ENCODE data around the gene FCER2.
A peak's percentile ranks its signal among the peaks of the same experiment; 100 is the strongest.

Gene FCER2

DNA sequence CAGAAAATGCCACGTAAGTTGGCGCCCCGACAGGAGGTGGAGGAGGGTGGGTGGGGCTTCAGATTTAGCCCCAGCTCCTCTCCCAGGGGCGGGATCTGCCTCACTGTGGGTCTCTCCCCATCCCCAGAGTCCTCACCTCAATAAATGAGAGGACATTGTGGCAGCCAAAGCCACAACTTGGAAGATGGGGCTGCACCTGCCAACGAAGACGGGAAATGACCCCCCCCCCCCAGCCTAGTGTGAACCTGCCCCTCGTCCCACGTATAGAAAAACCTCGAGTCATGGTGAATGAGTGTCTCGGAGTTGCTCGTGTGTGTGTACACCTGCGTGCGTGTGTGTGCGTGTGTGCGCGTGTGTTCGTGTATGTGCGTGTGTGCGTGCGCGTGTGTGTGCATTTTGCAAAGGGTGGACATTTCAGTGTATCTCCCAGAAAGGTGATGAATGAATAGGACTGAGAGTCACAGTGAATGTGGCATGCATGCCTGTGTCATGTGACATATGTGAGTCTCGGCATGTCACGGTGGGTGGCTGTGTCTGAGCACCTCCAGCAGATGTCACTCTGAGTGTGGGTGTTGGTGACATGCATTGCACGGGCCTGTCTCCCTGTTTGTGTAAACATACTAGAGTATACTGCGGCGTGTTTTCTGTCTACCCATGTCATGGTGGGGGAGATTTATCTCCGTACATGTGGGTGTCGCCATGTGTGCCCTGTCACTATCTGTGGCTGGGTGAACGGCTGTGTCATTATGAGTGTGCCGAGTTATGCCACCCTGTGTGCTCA, 22.8 kb downstream of the FCER2 start:
- TF ChIP-seq, protein P1, sequence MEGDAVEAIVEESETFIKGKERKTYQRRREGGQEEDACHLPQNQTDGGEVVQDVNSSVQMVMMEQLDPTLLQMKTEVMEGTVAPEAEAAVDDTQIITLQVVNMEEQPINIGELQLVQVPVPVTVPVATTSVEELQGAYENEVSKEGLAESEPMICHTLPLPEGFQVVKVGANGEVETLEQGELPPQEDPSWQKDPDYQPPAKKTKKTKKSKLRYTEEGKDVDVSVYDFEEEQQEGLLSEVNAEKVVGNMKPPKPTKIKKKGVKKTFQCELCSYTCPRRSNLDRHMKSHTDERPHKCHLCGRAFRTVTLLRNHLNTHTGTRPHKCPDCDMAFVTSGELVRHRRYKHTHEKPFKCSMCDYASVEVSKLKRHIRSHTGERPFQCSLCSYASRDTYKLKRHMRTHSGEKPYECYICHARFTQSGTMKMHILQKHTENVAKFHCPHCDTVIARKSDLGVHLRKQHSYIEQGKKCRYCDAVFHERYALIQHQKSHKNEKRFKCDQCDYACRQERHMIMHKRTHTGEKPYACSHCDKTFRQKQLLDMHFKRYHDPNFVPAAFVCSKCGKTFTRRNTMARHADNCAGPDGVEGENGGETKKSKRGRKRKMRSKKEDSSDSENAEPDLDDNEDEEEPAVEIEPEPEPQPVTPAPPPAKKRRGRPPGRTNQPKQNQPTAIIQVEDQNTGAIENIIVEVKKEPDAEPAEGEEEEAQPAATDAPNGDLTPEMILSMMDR (IDR thresholded peaks at IDR 0.05; ENCODE audit: low read depth, low read length): no peak
- no peak for DNase-seq (ENCODE audit: low read depth in 2 of 2)
- H3K4me3 ChIP-seq (replicated peaks in 1 of 2; ENCODE audit: low read depth in 2 of 2, low read length in 2 of 2): no peak overlapping the region

DNA sequence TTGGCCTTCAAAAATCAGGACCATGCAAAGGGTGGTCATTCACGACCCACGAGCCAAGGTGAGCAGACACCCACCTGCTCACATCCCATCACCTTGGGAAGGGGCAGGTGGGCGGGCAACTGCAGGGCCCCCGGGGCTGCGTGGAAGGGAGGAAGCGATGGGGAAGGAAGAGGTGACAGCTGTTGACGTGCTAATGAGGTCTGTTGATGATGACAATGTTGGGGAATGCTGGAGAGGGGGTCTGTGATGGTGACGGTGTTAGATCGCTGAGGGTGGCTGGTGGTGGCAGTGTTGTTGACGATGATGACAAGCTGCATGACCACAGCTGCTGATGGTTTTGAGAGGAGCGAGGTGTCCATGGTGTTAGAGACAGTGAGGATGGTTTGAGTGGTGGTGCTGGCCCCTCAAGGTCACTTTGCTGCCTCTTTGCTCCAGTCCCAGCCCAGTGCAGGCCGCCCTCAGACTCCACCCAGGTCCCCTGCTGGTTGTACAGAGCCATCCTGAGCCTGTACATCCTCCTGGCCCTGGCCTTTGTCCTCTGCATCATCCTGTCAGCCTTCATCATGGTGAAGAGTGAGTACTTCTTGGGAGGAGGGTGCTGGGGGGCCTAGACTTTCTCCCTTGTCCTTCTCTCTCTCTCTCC, 24.1 kb downstream of the FCER2 start:
- TF ChIP-seq, protein P1 (IDR thresholded peaks at IDR 0.05; ENCODE audit: low read depth, low read length): peak; percentile 2
- no peak overlapping the region for H3K4me3 ChIP-seq (replicated peaks in 1 of 2; ENCODE audit: low read depth in 2 of 2, low read length in 2 of 2)
- DNase-seq (ENCODE audit: low read depth in 2 of 2): no peak

DNA sequence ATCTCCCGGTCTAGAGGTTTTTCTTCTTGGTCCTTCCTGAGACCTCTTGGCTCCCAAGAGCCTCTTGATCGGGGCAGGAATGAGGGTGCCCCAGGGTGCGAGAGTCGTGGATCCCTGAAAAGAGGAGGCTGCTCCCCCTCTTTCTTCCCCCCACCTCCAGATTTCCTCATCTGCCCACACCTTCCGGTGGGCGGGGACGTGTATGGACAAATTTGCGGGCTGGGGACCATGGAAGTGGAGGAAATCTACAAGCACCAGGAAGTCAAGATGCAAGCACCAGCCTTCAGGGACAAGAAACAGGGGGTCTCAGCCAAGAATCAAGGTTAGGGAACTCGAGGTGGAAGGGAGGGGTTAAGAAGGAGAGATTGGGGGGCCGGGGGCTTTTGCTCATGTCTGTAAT, 25.1 kb downstream of the FCER2 start, which contains the start of gene MCEMP1:
Gene MCEMP1, plus strand, starts transcription at position 237 of the 400 bp plus-strand sequence. Its CDS starts 31 bp downstream, at position 268.
- no peak within 1 kb of the TSS for H3K4me3 ChIP-seq (replicated peaks in 1 of 2; ENCODE audit: low read depth in 2 of 2, low read length in 2 of 2)
- TF ChIP-seq, protein P1 (IDR thresholded peaks at IDR 0.05; ENCODE audit: low read depth, low read length): no peak

DNA sequence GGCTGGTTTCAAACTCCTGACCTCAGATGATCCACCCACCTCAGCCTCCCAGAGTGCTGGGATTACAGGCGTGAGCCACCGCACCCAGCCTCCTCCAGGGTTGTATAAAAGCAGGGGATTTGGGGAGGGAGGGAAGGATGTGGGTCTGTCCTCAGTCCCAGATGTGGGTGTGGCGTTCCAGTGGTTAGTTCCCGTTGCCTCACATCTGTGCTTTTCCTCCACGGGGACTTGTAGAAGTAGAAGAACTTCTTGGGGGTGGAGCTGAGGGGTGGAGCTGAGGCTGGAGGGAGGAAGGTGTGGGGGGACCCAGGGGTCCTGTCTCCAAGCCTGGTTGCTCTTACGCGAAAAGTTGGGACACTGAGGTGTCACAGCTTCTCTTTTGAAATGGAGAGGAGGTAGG, 25.6 kb downstream of the FCER2 start:
- no peak for DNase-seq (ENCODE audit: low read depth in 2 of 2)
- H3K4me3 ChIP-seq (replicated peaks in 1 of 2; ENCODE audit: low read depth in 2 of 2, low read length in 2 of 2): no peak overlapping the region
- TF ChIP-seq, protein P1 (IDR thresholded peaks at IDR 0.05; ENCODE audit: low read depth, low read length): no peak

More for the DNA sequence above, 25.1 kb downstream of the FCER2 start, which contains the start of gene MCEMP1:
- DNase-seq (ENCODE audit: low read depth in 2 of 2): no peak

DNA sequence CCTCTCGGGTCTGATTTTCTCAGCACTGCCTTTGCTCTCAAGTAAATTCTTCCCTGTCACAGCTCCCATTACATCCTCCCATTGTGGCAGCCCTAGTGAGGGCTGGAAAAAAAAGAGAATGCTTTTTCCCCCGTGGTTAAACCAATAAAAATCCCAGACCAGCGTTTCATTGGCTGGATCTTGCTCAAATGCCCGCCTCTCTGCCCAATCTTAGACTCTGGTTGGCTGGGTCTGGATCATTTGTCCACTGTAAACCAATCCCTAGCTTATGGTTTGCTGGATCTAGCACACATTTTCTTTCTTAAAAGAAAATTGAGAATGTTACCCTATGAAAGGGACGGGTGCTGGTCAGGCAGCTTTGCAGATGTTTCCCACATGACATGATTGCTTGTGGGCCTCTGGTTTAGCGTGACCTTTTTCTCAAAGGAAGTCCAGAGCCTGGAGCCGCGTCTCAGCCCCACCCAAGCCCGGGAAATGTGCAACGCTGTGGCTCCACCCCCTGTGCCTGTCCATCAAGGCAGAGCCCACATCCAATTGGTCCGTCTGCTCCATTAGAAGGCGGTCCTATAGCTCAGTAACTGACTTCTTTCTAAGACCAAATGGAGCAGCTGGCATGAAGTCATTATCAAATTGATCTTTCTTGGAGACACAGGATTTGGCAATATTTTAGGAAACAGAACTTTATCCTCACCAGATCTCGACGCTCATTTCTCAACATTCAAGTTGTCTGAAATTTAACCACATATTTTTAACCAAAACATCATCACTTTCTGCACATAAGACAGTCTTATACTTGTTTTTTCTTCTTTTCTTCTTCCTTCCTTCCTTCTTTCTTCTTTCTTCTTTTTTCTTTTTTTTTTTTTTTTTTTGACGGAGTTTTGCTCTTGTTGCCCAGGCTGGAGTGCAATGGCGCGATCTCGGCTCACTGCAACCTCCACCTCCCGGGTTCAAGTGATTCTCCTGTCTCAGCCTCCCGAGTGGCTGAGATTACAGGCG, 27.6 kb downstream of the FCER2 start:
- DNase-seq (ENCODE audit: low read depth in 2 of 2): peak; percentile 60 to 80

DNA sequence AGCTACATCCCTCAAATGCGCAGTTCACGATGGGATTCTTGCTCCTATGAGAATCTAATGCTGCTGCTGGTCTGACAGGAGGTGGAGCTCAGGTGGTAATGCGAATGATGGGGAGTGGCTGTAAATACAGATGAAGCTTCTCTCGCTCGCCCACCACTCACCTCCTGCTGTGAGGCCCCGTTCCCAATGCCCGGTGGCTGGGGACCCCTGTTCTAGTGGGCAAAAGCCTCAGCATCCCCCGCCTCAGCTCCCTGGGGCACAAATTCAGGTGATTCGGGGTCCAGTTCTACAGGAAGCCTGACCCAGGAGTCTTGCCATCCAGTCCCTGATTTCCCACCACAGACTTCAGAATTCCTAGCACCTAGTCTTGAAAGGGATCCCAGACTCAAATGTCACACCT, 29.4 kb downstream of the FCER2 start:
- no peak for DNase-seq (ENCODE audit: low read depth in 2 of 2)
- TF ChIP-seq, protein P1 (IDR thresholded peaks at IDR 0.05; ENCODE audit: low read depth, low read length): no peak
- no peak overlapping the region for H3K4me3 ChIP-seq (replicated peaks in 1 of 2; ENCODE audit: low read depth in 2 of 2, low read length in 2 of 2)

More for the DNA sequence above, 27.6 kb downstream of the FCER2 start:
- TF ChIP-seq, protein P1 (IDR thresholded peaks at IDR 0.05; ENCODE audit: low read depth, low read length): no peak
- no peak overlapping the region for H3K4me3 ChIP-seq (replicated peaks in 1 of 2; ENCODE audit: low read depth in 2 of 2, low read length in 2 of 2)

Measured in cardiac fibroblast (primary cell).